Gastroesophageal sphincter (tissue), 4 donors: ENCODE measurements around the gene UBE2C. TPM values are rescaled to one million over a fixed set of nuclear protein-coding genes. Genes with fewer than 3 reads are reported as not detected.

Source experiments
- ATAC-seq: fragments of 150-250 bp; one replicate; pipeline ENCODE4 v1.9.1; 2016; ENCODE audit warnings: mild to moderate bottlenecking, moderate library complexity
- H3K27ac ChIP-seq, 4 donors: fragments of 200-600 bp; sonication (generic) in 3 of 4; 1 replicate in 3 of 4; 2 replicates in 1 of 4; pipeline ENCODE4 v1.5.1; 2016 to 2019
- H3K27me3 ChIP-seq: fragments of 200-600 bp; sonication (generic); one replicate; pipeline ENCODE4 v1.5.1; 2019
- H3K36me3 ChIP-seq, 2 donors: fragments of 200-600 bp; sonication (generic); one replicate each; pipeline ENCODE4 v1.5.1; 2019; ENCODE audit warnings: control low read depth in 1 of 2
- H3K4me1 ChIP-seq, 3 donors: fragments of 200-600 bp; sonication (generic); 1 replicate in 2 of 3; 2 replicates in 1 of 3; pipeline ENCODE4 v1.5.1; 2016 to 2019; ENCODE audit warnings: control low read depth in 2 of 3
- H3K4me3 ChIP-seq, 2 donors: fragments of 200-600 bp; sonication (generic); one replicate each; pipeline ENCODE4 v1.5.1; 2019; ENCODE audit warnings: mild to moderate bottlenecking in 1 of 2, moderate library complexity in 1 of 2
- H3K9me3 ChIP-seq, 3 donors: fragments of 200-600 bp; sonication (generic); one replicate each; pipeline ENCODE4 v1.5.1; 2017 to 2019; ENCODE audit warnings: control low read depth in 2 of 3
- EP300 ChIP-seq: sonication (generic); formaldehyde crosslinking; IDR thresholded peaks from one replicate; pipeline ENCODE4 v1.6.1; 2017; ENCODE audit warnings: antibody characterized with exemption, mild to moderate bottlenecking
- POLR2A ChIP-seq, 2 donors: fragments of 450-650 bp; IDR thresholded peaks; one replicate each; pipeline ENCODE4 v1.6.1; 2017; ENCODE audit warnings: antibody characterized with exemption in 2 of 2, mild to moderate bottlenecking in 2 of 2, moderate library complexity in 1 of 2
- POLR2AphosphoS5 ChIP-seq: sonication (generic); formaldehyde crosslinking; IDR thresholded peaks from one replicate; pipeline ENCODE4 v1.6.1; 2017; ENCODE audit warnings: antibody characterized with exemption
- WGBS, 2 donors: methylation state at CpG; one replicate each; pipeline ENCODE4 v1.1.5; 2018; ENCODE audit warnings: low coverage in 1 of 2; 5-methylcytosine and 5-hydroxymethylcytosine counted together
- total RNA-seq, 4 donors: library from RNA; depleted of rRNA; stranded (reverse); fragments of >200 nt; gene quantifications; one replicate each; pipeline ENCODE4 v1.1.0, GENCODE V29; 2016
- TF ChIP-seq, protein P1 (sequence below), 4 experiments: fragments of 200-600 bp in 2 of 4; fragments of 450-650 bp in 2 of 4; sonication (generic) in 1 of 4; IDR thresholded peaks; one replicate each; pipeline ENCODE4 v1.5.1; 2017 to 2019; ENCODE audit warnings: antibody characterized with exemption in 4 of 4, mild to moderate bottlenecking in 2 of 4, moderate library complexity in 2 of 4

UBE2C gene
- total RNA-seq, 4 donors from 2014 or later, result 0.72 TPM; not detected in 3

DNA sequence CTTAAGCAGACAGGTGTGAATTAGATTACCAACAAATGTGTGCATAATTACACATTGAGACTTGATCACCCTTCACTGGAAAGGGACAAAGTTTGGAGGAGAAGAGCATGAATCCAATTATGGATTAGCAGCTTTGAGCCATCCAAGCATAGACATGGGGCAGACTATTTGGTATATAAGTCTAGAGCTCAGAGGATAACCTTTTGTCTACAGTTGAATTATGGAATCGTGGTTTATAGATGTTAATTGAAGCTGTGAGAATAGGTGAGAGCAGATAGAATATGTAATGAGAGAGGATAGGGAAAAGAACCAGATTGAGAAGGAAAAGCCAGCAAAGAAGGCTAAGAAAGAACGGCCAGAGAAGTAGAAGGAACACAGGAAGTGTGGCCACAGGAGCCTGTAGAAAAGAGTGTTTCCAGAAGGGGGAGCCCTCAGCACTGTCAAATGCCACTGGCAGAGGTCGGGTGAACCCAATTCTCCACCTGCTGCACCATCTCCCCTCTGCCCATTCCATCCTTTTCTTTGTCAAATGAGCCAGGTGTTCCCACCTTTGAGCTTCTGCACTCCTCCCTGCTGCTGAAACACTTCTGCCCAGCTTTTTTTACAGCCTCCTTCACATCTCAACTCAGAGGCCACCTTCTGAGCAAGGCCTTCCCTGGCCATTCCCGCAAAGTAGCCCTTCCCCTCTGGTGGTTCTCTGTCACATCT is 13.4 kb upstream of the UBE2C start:
- 30% methylated on average over 4 of the region's 4 CpGs for WGBS, 2 donors
- peak; percentile 80 for ATAC-seq
- Histone ChIP-seq H3K4me3 (no peak overlapping the region), H3K27me3 (no peaks in the 10 kb centered on the region), H3K27ac (peak overlapping the region in 2 of 4 donors; percentile 37 to 46), H3K4me1 (peaks cover 0 to 8% (median 0%) of the 10 kb centered on the region in 3 donors), H3K9me3 (no peaks in the 10 kb centered on the region), H3K36me3 (peaks cover 0 to 72% of the 10 kb centered on the region in 2 donors)
- TF ChIP-seq POLR2AphosphoS5, result no peak
- TF ChIP-seq, protein P1, sequence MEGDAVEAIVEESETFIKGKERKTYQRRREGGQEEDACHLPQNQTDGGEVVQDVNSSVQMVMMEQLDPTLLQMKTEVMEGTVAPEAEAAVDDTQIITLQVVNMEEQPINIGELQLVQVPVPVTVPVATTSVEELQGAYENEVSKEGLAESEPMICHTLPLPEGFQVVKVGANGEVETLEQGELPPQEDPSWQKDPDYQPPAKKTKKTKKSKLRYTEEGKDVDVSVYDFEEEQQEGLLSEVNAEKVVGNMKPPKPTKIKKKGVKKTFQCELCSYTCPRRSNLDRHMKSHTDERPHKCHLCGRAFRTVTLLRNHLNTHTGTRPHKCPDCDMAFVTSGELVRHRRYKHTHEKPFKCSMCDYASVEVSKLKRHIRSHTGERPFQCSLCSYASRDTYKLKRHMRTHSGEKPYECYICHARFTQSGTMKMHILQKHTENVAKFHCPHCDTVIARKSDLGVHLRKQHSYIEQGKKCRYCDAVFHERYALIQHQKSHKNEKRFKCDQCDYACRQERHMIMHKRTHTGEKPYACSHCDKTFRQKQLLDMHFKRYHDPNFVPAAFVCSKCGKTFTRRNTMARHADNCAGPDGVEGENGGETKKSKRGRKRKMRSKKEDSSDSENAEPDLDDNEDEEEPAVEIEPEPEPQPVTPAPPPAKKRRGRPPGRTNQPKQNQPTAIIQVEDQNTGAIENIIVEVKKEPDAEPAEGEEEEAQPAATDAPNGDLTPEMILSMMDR (IDR thresholded peaks at IDR 0.05), result peak; percentile 50 to 74 (median 64)

DNA sequence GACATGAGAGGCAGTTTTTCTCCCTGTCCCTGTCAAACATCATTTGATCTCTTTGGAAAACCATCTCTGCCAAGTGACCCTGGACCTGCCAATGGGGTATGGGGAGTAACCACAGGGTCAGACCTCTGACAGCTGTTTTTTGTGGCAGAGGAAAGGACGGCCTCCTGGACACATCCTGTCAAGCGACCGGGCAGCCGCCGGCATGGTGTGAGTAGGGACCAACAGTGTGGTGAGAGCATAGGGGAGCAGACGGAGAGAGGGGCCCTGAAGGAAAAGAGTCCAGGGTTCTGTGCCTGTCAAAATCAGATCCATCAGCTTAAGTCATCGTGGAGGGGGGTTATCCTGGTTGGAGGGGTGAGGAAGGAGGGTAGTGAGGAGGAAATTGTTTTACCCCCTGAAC is 10.6 kb upstream of the UBE2C start:
- peaks cover 0 to 72% of the 10 kb centered on the region in 2 donors for H3K36me3 ChIP-seq
- WGBS, 2 donors, result 75 to 80% methylated on average over 1 to 2 of the region's 7 CpGs

DNA sequence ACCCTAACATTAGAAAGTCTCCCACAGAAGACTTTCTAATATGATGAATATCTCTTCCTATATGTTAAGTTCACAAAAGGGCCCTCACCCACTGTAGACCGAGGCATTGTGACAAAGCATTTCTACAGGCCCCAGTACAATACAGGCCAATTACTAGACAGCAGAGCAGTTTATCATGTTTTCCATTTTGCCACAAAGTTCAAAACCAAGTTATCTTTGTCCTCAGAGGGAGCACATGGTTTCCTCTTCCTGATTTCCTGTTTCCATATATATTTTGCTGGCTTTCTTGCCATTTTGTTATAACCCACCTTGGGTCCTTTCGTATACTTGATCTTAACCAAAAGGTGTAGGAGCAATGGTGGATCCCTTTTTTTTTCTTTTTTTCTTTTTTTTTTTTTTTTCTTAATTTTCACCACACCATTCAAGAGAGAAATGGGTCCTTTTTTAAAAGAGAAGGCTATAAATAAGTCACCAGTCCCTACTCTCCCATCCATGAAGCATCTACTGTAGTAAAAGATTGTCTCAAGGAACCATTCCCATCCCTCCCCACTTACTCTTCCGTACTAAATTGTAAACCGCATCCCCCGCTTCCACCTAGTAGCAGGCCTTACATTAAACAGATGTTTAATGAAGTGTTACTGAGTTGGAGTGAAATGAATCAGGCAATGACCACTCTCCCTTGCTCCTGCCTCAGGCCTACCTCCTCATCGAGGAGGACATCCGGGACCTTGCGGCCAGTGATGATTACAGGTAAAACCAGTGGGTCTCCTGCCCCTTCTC is 2.1 kb upstream of the UBE2C start:
- TF ChIP-seq POLR2AphosphoS5 (no peak), EP300 (no peak), POLR2A (IDR thresholded peaks at IDR 0.05) (no peak)
- TF ChIP-seq, protein P1 (IDR thresholded peaks at IDR 0.05), result no peak
- 84 to 93% methylated on average over 7 to 8 of the region's 8 CpGs for WGBS, 2 donors
- peaks cover 0 to 62% of the 10 kb centered on the region in 2 donors for H3K36me3 ChIP-seq

More for the DNA sequence above, 10.6 kb upstream of the UBE2C start:
- Histone ChIP-seq H3K27ac (no peak overlapping the region), H3K4me1 (peaks cover 0 to 8% (median 0%) of the 10 kb centered on the region in 3 donors), H3K4me3 (no peak overlapping the region), H3K9me3 (no peaks in the 10 kb centered on the region), H3K27me3 (no peaks in the 10 kb centered on the region)
- ATAC-seq, result no peak
- TF ChIP-seq POLR2AphosphoS5 (no peak), EP300 (no peak), POLR2A (IDR thresholded peaks at IDR 0.05) (no peak)
- TF ChIP-seq, protein P1 (IDR thresholded peaks at IDR 0.05), result no peak

DNA sequence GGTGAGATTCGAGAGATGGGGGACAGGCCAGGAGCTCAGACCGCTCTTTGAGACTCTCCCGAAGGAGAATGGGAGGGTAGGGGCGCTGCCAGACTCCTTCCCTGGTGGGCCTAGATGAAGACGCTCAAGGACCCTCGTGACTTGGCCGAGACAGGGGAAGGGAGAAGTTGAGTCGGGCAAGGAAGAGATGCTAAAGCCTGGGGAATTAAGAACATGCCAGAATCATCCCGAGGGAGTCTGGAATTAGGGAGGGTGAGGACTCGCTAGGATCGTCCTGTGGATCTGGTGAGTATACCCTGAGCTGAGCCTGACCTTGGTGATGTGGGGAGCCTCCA is 529 bp downstream of the UBE2C start:
- Histone ChIP-seq H3K27ac (peak overlapping the region in 1 of 4 donors; percentile 30), H3K36me3 (peaks cover 0 to 36% of the 10 kb centered on the region in 2 donors), H3K27me3 (no peaks in the 10 kb centered on the region), H3K9me3 (no peaks in the 10 kb centered on the region), H3K4me1 (peaks cover 0 to 24% (median 8%) of the 10 kb centered on the region in 3 donors), H3K4me3 (peak overlapping the region; percentile 40 to 55)
- TF ChIP-seq POLR2AphosphoS5 (no peak), POLR2A (IDR thresholded peaks at IDR 0.05) (no peak), EP300 (no peak)
- TF ChIP-seq, protein P1 (IDR thresholded peaks at IDR 0.05), result no peak
- whole genome bisulfite sequencing, 2 donors, result 0 to 9% methylated on average over 1 to 4 of the region's 11 CpGs
- ATAC-seq, result no peak

More for the DNA sequence above, 2.1 kb upstream of the UBE2C start:
- Histone ChIP-seq H3K4me3 (no peak overlapping the region), H3K27ac (no peak overlapping the region), H3K4me1 (peaks cover 0 to 15% (median 3%) of the 10 kb centered on the region in 3 donors), H3K27me3 (no peaks in the 10 kb centered on the region), H3K9me3 (no peaks in the 10 kb centered on the region)
- no peak for ATAC-seq
